NT2/D1 (cell line): ENCODE measurements around the gene CLASP1.

Source experiments
- YY1 ChIP-seq: IDR thresholded peaks from 2 replicates; pipeline ENCODE4 v1.6.1; 2011; ENCODE audit not compliant: insufficient read length, insufficient read depth
- ZNF274 ChIP-seq: IDR thresholded peaks from 2 replicates; pipeline ENCODE4 v1.6.1; 2011; ENCODE audit warnings: mild to moderate bottlenecking, low read depth, low read length

- no peak for TF ChIP-seq ZNF274
- TF ChIP-seq YY1 = no peak
Measured at GRCh38 chr2:121643877-121644276, 5.4 kb downstream of the CLASP1 start.
